HG03060 (cell line): ENCODE results near the gene ASTN2.

ENCODE experiments used
- ATAC-seq: cut with Tn5 transposase; IDR thresholded peaks from one replicate; pipeline ENCODE4 v1.9.1; 2021; ENCODE audit warnings: low read depth, moderate number of reproducible peaks; ENCODE audit not compliant: unreplicated experiment

ASTN2 gene

DNA sequence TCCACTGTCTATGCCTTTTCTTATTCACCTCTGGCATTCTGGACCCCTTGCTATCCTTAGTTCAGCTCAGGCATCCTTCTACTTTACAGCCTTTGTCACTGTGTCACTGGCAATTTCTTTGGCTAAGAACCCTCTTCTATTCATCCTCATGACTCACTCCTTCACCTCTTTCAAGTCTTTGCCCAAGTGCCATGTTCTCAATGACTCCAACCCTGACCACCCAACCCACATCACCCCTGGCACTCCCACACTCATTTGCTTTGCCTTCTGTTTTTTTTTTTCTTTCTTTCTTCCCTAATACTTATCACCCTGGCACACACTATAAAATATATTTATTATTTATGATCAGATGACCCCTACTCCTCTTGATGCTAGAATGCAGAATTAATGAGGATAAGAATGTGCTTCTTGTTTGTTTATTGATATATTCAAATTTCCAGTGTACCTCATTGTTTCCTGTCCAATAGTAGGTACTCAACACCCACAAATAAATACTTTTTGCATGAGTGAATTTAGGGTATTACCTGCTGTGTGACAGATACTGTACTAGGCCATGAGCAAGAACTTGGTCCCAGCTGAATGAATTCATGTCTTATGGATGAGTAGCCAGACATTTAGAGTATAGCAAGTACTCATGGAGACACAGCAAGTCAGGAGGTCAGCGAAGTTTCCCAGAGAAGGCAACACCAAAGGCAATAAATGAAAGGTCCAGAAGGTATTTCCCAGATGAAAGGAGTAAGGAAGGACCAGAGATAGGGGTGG, 1025.1 kb downstream of the ASTN2 start:
- ATAC-seq: no peak

DNA sequence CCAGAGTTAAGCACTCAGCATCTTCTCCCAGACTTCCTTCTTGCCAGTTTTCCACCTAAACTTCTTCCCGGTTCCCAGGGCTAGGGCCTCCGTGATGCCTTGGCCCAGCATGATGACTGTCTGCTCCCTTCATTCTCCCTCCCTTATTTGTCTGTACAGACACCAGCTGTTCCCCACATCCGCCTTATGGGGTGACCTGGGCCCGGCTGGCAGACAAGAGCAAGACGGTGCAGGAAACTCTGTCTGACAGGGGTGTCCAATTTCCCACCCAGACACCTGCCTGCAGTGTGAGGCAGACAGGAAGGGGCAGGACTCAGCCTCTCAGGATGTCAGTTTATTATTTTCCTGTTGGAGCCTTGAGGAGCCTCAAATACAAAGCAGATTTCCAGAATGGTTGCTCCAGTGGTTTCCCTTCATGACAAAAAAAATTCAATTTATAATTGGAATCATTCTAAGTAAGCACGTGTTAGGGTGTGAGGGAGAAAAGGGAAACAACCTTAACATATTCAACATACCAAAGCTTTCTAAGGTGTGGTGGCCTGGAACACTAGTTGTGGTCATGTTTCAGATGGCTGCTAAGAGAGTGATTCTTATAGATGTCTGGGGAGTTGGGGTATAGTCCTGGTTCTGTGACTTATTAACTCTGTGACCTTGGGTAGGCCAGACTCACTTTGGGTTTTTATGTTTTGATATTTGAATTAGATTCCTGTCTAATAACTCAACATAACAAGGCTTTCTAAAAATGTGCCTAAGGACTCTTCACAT, 1026.7 kb downstream of the ASTN2 start:
- peak; percentile 35 for ATAC-seq

DNA sequence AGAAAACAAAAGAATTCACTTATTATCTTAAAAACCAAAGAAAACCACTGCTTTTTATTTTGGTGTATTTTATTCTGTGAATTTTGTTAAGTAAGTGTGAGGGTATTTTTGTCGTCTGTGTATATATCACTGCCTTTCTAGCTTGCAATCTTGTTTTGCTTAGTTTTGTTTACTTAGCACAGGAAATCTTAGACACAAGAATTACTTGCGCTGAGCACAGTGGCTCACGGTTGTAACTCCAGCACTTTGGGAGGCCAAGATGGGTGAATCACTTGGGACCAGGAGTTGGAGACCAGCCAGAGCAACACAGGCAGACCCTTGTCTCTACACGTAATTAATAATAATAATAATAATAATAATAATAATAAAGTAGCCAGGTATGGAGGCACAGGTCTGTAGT, 1030.9 kb downstream of the ASTN2 start:
- no peak for ATAC-seq

DNA sequence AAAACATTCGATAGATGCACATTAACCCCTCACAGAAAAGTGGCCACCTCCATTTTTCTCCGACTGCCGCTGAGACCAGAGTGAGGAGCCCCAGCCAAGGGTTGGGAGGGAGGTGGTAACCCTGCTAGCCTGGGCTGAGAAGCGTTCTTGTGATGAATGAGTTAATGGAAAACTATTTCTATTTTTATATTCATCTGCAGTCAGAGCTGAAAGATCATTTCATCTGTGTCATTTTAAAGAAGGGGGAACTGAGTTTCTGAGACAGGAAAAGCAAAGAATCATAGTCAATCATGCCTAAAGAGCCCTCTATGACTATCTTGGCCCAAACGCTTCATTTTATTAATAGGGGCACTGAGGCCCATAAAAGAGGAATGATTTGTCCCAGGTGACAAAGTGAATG, 1031.7 kb downstream of the ASTN2 start:
- ATAC-seq: no peak

DNA sequence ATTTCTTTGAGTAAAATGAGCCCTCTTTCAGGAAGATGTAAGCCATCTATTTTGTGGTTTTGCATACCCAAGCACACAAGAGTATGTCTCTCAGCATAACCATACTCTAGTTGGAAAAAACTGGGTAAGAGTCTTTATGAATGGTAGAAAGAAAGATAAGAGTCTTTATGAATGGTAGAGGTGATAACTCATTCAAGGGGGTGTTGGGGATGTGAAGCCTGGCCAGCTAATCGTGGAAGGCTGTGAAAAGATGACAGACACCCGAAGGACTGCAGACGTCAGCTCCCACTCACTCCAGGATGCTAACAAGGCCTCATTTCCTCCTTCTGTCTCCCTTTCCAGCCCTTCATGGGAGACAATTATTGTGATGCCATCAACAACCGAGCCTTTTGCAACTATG, 1032.8 kb downstream of the ASTN2 start:
- no peak for ATAC-seq

DNA sequence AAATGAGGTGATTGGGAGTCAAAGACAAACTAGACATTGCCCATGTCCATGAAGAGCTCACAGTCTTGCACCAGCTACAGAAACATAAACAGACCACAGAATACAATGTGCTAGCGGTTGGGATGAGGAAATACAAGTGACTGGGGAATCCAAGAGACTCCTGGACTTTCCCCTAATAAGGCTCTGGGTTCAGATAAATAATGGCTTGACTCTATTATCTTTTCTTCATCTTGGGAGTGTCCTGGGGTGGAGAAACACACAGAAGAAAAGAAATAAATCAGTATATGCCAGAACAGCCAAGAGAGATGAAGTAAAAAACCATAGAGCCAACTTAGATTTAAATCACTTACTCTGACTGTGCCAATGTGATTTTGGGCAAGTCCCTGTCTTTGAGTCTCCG, 1033.5 kb downstream of the ASTN2 start:
- ATAC-seq: no peak

DNA sequence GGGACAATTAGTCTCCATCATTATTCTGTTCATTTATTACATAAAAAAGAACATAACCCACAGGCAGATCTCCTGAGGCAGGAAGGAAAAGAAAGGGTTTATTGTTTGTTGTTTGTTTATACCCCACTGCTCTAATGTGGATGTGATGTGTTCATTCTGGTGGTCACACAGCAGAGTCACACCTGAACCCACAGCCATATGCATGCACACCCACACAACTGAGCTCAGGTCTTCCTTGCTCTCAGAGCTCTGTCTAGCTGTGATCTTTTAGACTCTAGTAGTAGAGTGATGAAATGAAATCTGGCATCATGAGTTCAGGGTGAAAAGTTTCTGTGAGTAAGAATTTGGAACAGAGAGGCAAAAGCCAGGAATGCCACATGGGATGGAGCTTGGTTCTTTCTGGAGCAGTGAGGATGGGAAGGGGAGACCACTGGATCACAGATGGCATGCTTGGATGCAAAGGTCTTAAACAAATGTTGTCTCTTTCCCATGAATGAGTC, 1034.3 kb downstream of the ASTN2 start:
- no peak for ATAC-seq

DNA sequence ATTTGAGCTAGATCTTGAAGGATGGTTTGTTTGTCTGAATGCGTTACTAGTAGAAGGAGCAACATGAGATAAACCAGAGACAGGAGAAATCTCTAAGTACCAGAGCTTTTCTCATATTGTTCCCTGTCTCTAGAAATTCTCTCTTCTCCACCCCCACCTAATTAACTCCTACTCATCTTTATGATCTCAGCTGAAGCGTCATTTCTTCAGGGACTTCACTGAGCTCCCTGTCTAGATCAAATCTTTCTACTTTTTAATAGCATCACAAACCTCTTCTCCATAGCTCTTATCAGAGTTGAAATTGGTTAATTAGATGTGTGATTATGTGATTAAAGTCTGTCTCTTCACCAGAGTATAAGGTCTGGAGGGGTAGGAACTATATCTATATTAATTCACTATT, 1035.0 kb downstream of the ASTN2 start:
- no peak for ATAC-seq

DNA sequence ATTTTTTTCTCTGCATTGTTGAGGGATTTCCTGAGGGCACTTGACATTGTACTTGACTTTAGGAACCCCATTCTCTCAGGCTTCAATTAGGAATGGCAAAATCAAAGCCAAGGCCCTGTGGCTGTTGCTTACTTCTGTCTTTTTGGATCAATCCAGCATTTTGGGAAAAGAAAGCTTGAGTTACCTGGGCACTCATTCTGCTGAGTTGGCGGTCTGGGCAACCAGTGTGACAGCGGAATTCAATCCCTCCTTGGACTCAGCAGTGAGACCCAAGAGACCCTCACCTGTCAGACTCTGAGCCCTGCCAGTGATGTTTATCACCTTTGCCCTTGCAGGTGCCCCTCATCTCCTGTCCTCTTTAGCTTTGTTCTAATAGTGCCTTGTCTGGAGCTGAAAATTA, 1036.0 kb downstream of the ASTN2 start:
- ATAC-seq: no peak

DNA sequence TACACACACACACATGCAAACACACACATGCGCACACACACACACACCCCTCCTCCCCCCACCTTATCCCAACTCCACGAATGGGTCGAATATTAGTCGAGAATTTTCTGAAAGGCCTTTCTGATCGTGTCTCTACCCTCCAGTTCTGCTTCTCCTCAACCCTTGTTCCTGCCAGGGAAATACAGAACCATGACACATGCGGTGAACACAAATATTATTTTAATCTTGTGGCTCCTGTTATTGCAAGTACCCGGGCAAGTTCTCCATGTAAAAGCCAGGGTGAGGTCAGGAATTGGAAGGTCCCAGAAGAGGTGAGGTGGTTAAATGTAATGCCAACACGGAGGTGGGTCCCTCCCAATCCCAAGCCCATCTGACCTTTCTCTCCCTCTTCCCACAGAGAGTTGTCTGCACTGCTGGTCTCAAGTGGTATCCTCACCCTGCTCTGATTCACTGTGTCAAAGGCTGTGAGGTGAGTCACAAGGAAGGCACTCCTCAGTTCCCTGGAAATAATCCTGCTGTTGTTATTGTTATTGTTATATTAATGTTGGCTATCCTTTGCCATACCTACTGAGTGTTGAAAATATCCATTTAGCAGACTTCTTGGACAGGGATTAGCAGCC, 1037.6 kb downstream of the ASTN2 start:
- no peak for ATAC-seq
